Skeletal muscle cell (primary cell): Measurements from ENCODE around the gene AHRR.

Source experiments
- DNase-seq: peaks from one replicate; pipeline ENCODE4 v3.0.0-alpha.2; 2010; ENCODE audit warnings: low read depth
- H3K4me3 ChIP-seq: 2 replicates; pipeline ENCODE4 v1.5.1; 2011; ENCODE audit warnings: low read depth, mild to moderate bottlenecking, control low read depth, low read length, moderate library complexity

AHRR gene

GRCh38 chr5:432201-432927 is 110.8 kb downstream of the AHRR start:
- no peak for DNase-seq
- H3K4me3 ChIP-seq, result no peak overlapping the region

GRCh38 chr5:432928-433791 is 111.6 kb downstream of the AHRR start:
- no peak overlapping the region for H3K4me3 ChIP-seq

GRCh38 chr5:433836-434235 is 112.3 kb downstream of the AHRR start:
- H3K4me3 ChIP-seq, result no peak overlapping the region
- no peak for DNase-seq

More at GRCh38 chr5:432928-433791, 111.6 kb downstream of the AHRR start:
- no peak for DNase-seq

GRCh38 chr5:434443-435146 is 113.1 kb downstream of the AHRR start:
- H3K4me3 ChIP-seq, result no peak overlapping the region
- DNase-seq, result no peak

GRCh38 chr5:435156-435790 is 113.8 kb downstream of the AHRR start:
- no peak overlapping the region for H3K4me3 ChIP-seq
- DNase-seq, result no peak

GRCh38 chr5:435961-436640 is 114.6 kb downstream of the AHRR start:
- no peak overlapping the region for H3K4me3 ChIP-seq
- no peak for DNase-seq

GRCh38 chr5:436641-436975 is 115.1 kb downstream of the AHRR start:
- DNase-seq, result no peak
- no peak overlapping the region for H3K4me3 ChIP-seq

- H3K4me3 ChIP-seq, result no peak overlapping the region
- DNase-seq, result no peak
Observed at GRCh38 chr5:437281-437771, 115.8 kb downstream of the AHRR start.

GRCh38 chr5:438481-438981 is 117.0 kb downstream of the AHRR start:
- H3K4me3 ChIP-seq, result no peak overlapping the region
- DNase-seq, result no peak

- no peak for DNase-seq
- no peak overlapping the region for H3K4me3 ChIP-seq
Observed at GRCh38 chr5:439181-439580, 117.7 kb downstream of the AHRR start.

GRCh38 chr5:439636-440035 is 118.1 kb downstream of the AHRR start:
- no peak overlapping the region for H3K4me3 ChIP-seq
- no peak for DNase-seq

- H3K4me3 ChIP-seq, result no peak overlapping the region
- no peak for DNase-seq
Observed at GRCh38 chr5:440401-441201, 119.1 kb downstream of the AHRR start.

- H3K4me3 ChIP-seq, result peak overlapping the region; percentile 72
- no peak for DNase-seq
Observed at GRCh38 chr5:441996-442334, 120.5 kb downstream of the AHRR start.

- peak within 1 kb of the TSS; percentile 72 for H3K4me3 ChIP-seq
- no peak for DNase-seq
Observed at GRCh38 chr5:442335-443238, 121.1 kb downstream of the AHRR start, which contains the start of gene EXOC3. EXOC3 (plus strand) TSS chr5:443176; CDS start chr5:446206, 3,030 bp downstream.

- peak overlapping the region; percentile 72 for H3K4me3 ChIP-seq
- DNase-seq, result no peak
Observed at GRCh38 chr5:443239-444151, 122.0 kb downstream of the AHRR start.

- no peak for DNase-seq
Observed at GRCh38 chr5:444226-444625, 122.7 kb downstream of the AHRR start.

More at GRCh38 chr5:444226-444625, 122.7 kb downstream of the AHRR start:
- peak overlapping the region; percentile 72 for H3K4me3 ChIP-seq
